K562 (cell line): Measurements from ENCODE around the gene YIF1A. TPM values are rescaled to one million over a fixed set of nuclear protein-coding genes. Genes with fewer than 3 reads are reported as not detected.

Experiments
- ARID2 ChIP-seq: fragments of 450-650 bp; IDR thresholded peaks from 2 replicates; pipeline ENCODE4 v1.6.1; 2017; ENCODE audit warnings: antibody characterized with exemption, mild to moderate bottlenecking
- ATF7 ChIP-seq: fragments of 450-650 bp; IDR thresholded peaks from 2 replicates; pipeline ENCODE4 v1.7.1; 2014; ENCODE audit warnings: mild to moderate bottlenecking, moderate library complexity
- BRCA1 ChIP-seq, 2 experiments: fragments of 450-650 bp in 1 of 2; sonication (generic) in 1 of 2; formaldehyde crosslinking in 1 of 2; IDR thresholded peaks; 2 replicates each; pipeline versions ENCODE4 v1.5.0 to v1.6.1; 2017 to 2020; ENCODE audit warnings: mild to moderate bottlenecking in 1 of 2, missing genetic modification reagents in 1 of 2
- CC2D1A ChIP-seq: fragments of 450-650 bp; IDR thresholded peaks from 2 replicates; pipeline ENCODE4 v1.6.1; 2017; ENCODE audit warnings: mild to moderate bottlenecking
- CHCHD3 ChIP-seq: fragments of 250-450 bp; sonication (Bioruptor Pico); IDR thresholded peaks from 2 replicates; pipeline ENCODE4 v2.1.2; 2022; ENCODE audit warnings: mild to moderate bottlenecking
- EWSR1 ChIP-seq: fragments of 450-650 bp; IDR thresholded peaks from 2 replicates; pipeline ENCODE4 v1.6.1; 2018; ENCODE audit warnings: borderline replicate concordance, mild to moderate bottlenecking, low read depth, moderate library complexity; ENCODE audit not compliant: partially characterized antibody
- FOXJ3 ChIP-seq: sonication (generic); formaldehyde crosslinking; IDR thresholded peaks from 2 replicates; pipeline ENCODE4 v1.4.0; 2020; ENCODE audit warnings: mild to moderate bottlenecking, missing genetic modification reagents
- HDAC2 ChIP-seq: fragments of 450-650 bp; IDR thresholded peaks from 2 replicates; pipeline ENCODE4 v1.6.1; 2016; ENCODE audit warnings: mild to moderate bottlenecking
- HNRNPL ChIP-seq: fragments of 200-400 bp; formaldehyde crosslinking; IDR thresholded peaks from 2 replicates; pipeline ENCODE4 v1.6.1; 2017; ENCODE audit warnings: low read depth, mild to moderate bottlenecking, low read length
- JUN ChIP-seq, 2 experiments: sonication (generic) in 1 of 2; formaldehyde crosslinking in 1 of 2; IDR thresholded peaks; 2 replicates each; pipeline versions ENCODE4 v1.6.1 to v1.8.0; 2012 to 2022; ENCODE audit warnings: borderline replicate concordance in 2 of 2, mild to moderate bottlenecking in 2 of 2, improper control_type of control experiment in 1 of 2, low read depth in 1 of 2, low read length in 1 of 2, missing genetic modification reagents in 1 of 2
- POLR2B ChIP-seq: fragments of 450-650 bp; IDR thresholded peaks from 2 replicates; pipeline ENCODE4 v1.6.1; 2018; ENCODE audit warnings: low read depth; ENCODE audit not compliant: partially characterized antibody
- RBM22 ChIP-seq: fragments of 200-400 bp; formaldehyde crosslinking; IDR thresholded peaks from 2 replicates; pipeline ENCODE4 v1.6.1; 2018; ENCODE audit warnings: low read length, low read depth; ENCODE audit not compliant: poor library complexity, severe bottlenecking
- RFX5 ChIP-seq: IDR thresholded peaks from 2 replicates; pipeline ENCODE4 v1.6.1; 2011; ENCODE audit warnings: low read depth, mild to moderate bottlenecking, improper control_type of control experiment, low read length
- STAT5A ChIP-seq: IDR thresholded peaks from 2 replicates; pipeline ENCODE4 v1.6.1; 2012; ENCODE audit warnings: low read length, inconsistent platforms, borderline replicate concordance
- TGIF2 ChIP-seq: sonication (generic); formaldehyde crosslinking; IDR thresholded peaks from 2 replicates; pipeline ENCODE4 v1.8.1; 2022; ENCODE audit warnings: mild to moderate bottlenecking, missing genetic modification reagents, moderate library complexity
- ZBED1 ChIP-seq: IDR thresholded peaks from 2 replicates; pipeline ENCODE4 v1.6.1; 2014
- ZC3H11A ChIP-seq: IDR thresholded peaks from 2 replicates; pipeline ENCODE4 v1.6.1; 2012; ENCODE audit warnings: low read depth, low read length, improper control_type of control experiment
- ZFP1 ChIP-seq: fragments of 450-650 bp; formaldehyde crosslinking; IDR thresholded peaks from 2 replicates; pipeline ENCODE4 v1.4.0; 2020; ENCODE audit warnings: mild to moderate bottlenecking, mixed read lengths
- ZNF12 ChIP-seq: sonication (generic); formaldehyde crosslinking; IDR thresholded peaks from 2 replicates; pipeline ENCODE4 v1.4.0; 2020; ENCODE audit warnings: mild to moderate bottlenecking, missing genetic modification reagents
- ZNF121 ChIP-seq: sonication (generic); formaldehyde crosslinking; conservative IDR thresholded peaks from 2 replicates; pipeline ENCODE4 v1.8.0; 2022; ENCODE audit warnings: missing genetic modification reagents
- ZNF436 ChIP-seq: fragments of 250-450, 450-650 bp; sonication (Bioruptor Pico); formaldehyde crosslinking; IDR thresholded peaks from 2 replicates; pipeline ENCODE4 v1.7.0; 2020; ENCODE audit warnings: mild to moderate bottlenecking
- polyA plus RNA-seq, 8 experiments: library from polyadenylated mRNA; depleted of rRNA in 4 of 8; stranded (reverse) in 5 of 8; unstranded in 3 of 8; fragments of >200 nt; fragmentation: Nextera tagmentation in 2 of 8; fragmentation: Illumina TruSeq in 1 of 8; extraction: Ambion mirVana in 2 of 8; extraction: Trizol in 1 of 8; gene quantifications; 2 replicates each; pipeline versions ENCODE4 v1.2.1 to v1.2.3, GENCODE V29; 2011 to 2014; ENCODE audit warnings: inconsistent platforms in 1 of 8, missing spikeins in 1 of 8
- total RNA-seq, 7 experiments: library from RNA; depleted of rRNA in 6 of 7; stranded (reverse); fragments of >200 nt in 6 of 7; fragmentation: Illumina TruSeq in 2 of 7; extraction: Trizol in 2 of 7; gene quantifications; 2 replicates each; pipeline versions ENCODE4 v1.2.1 to v1.2.3, GENCODE V29; 2011 to 2021; ENCODE audit warnings: low replicate concordance in 1 of 7
- TF ChIP-seq, protein P1 (sequence below), 3 experiments: IDR thresholded peaks in 2 of 3; conservative IDR thresholded peaks in 1 of 3; 2 replicates each; pipeline ENCODE4 v1.5.1; 2011 to 2012; ENCODE audit warnings: low read length in 3 of 3, mild to moderate bottlenecking in 3 of 3, control low read depth in 2 of 3, improper control_type of control experiment in 1 of 3, inconsistent platforms in 1 of 3, low read depth in 1 of 3, mixed read lengths in 1 of 3, moderate library complexity in 1 of 3; ENCODE audit not compliant: insufficient read depth in 2 of 3
- TF ChIP-seq, protein P2 (sequence below): fragments of 200-800 bp; sonication (Bioruptor generic); IDR thresholded peaks from 2 replicates; pipeline ENCODE4 v1.6.1; 2017; ENCODE audit warnings: missing genetic modification characterization, missing compliant biosample characterization
- TF ChIP-seq, protein P3 (sequence below): fragments of 450-650 bp; conservative IDR thresholded peaks from 2 replicates; pipeline ENCODE4 v1.6.1; 2016; ENCODE audit warnings: missing genetic modification characterization, low read depth, mild to moderate bottlenecking, control low read depth, missing compliant biosample characterization

The YIF1A gene
- total and polyA plus RNA-seq, 9 of the 15 experiments (the other 6 are each of a cell fraction or from before 2014, with no cell fraction given), result 8.6 to 121 (median 77.2) TPM

DNA sequence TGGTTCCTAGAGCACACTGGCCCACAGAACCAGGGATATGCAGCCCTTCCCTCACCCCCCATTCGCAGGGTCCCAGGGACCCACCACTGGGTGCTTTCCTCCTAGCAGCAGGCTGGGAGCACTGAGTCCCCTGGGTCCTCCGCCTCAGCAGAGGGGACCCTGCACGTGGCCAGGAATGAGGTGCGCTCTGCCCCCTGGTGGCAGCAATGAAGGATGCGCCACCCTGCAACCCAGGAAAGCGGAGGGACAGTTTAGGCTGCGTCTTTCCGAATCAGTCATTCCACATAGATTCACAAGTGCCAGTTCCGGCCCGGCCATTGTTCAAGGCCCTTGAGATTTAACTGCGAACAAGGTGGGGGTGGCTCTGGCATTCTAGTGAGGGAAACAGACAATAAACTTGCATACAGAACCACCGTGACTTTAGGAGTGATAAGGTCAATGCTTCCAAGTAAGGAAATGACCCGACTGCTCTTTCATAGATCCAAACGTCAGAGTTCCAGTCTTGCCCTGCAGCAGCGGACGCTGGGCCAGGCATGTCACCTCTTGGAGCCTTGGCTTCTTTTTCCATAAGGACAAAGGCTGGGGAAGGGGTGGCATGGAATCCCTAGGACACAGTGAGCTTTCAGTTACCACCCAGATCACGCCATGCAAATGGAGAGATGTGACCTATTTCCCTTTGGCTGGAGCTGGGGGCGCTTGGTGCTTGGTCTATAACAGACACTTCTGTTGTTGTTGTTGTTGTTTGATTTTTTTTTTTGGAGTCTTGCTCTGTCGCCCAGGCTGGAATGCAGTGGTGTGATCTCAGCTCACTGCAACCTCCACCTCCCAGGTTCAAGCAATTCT lies 39.6 kb upstream of the YIF1A start (continued):
- TF ChIP-seq ZFP1 (no peak), TGIF2 (no peak), HNRNPL (no peak), EWSR1 (no peak), ATF7 (peak; percentile 57; the same call in 1 of the 2 replicates), FOXJ3 (CRISPR knock-in tag) (no peak), ZNF436 (CRISPR knock-in tag) (no peak), CHCHD3 (no peak), JUN (IDR thresholded peaks at IDR 0.05; ENCODE audit: borderline replicate concordance, low read depth, low read length) (0 out of 2 replicates have a peak, but pooled peaks have one; percentile 17), JUN (CRISPR knock-in tag; IDR thresholded peaks at IDR 0.05; ENCODE audit: borderline replicate concordance) (peak; percentile 46; the same call in 1 of the 2 replicates), ZNF121 (CRISPR knock-in tag) (0 out of 2 replicates have a peak, but pooled peaks have one; percentile 14), RBM22 (no peak), CC2D1A (0 out of 2 replicates have a peak, but pooled peaks have one; percentile 46), ZC3H11A (no peak), ZBED1 (no peak), RFX5 (no peak), HDAC2 (no peak; the same call in 1 of the 2 replicates), POLR2B (no peak), BRCA1 (IDR thresholded peaks at IDR 0.05) (no peak), BRCA1 (CRISPR knock-in tag; IDR thresholded peaks at IDR 0.05) (no peak), ZNF12 (CRISPR knock-in tag) (no peak), ARID2 (peak; percentile 44; the same call in 1 of the 2 replicates), STAT5A (no peak)
- TF ChIP-seq, protein P1, sequence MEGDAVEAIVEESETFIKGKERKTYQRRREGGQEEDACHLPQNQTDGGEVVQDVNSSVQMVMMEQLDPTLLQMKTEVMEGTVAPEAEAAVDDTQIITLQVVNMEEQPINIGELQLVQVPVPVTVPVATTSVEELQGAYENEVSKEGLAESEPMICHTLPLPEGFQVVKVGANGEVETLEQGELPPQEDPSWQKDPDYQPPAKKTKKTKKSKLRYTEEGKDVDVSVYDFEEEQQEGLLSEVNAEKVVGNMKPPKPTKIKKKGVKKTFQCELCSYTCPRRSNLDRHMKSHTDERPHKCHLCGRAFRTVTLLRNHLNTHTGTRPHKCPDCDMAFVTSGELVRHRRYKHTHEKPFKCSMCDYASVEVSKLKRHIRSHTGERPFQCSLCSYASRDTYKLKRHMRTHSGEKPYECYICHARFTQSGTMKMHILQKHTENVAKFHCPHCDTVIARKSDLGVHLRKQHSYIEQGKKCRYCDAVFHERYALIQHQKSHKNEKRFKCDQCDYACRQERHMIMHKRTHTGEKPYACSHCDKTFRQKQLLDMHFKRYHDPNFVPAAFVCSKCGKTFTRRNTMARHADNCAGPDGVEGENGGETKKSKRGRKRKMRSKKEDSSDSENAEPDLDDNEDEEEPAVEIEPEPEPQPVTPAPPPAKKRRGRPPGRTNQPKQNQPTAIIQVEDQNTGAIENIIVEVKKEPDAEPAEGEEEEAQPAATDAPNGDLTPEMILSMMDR (IDR thresholded peaks at IDR 0.05 in 2 of 3, conservative IDR thresholded peaks at IDR 0.05 in 1 of 3; ENCODE audit: insufficient read depth in 2 of 3, low read depth in 1 of 3, low read length in 3 of 3), result peak; percentile 92 to 95 (median 94)
- TF ChIP-seq, protein P2, sequence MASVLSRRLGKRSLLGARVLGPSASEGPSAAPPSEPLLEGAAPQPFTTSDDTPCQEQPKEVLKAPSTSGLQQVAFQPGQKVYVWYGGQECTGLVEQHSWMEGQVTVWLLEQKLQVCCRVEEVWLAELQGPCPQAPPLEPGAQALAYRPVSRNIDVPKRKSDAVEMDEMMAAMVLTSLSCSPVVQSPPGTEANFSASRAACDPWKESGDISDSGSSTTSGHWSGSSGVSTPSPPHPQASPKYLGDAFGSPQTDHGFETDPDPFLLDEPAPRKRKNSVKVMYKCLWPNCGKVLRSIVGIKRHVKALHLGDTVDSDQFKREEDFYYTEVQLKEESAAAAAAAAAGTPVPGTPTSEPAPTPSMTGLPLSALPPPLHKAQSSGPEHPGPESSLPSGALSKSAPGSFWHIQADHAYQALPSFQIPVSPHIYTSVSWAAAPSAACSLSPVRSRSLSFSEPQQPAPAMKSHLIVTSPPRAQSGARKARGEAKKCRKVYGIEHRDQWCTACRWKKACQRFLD (CRISPR knock-in tag), result peak; percentile 54; the same call in 1 of the 2 replicates
- TF ChIP-seq, protein P3, sequence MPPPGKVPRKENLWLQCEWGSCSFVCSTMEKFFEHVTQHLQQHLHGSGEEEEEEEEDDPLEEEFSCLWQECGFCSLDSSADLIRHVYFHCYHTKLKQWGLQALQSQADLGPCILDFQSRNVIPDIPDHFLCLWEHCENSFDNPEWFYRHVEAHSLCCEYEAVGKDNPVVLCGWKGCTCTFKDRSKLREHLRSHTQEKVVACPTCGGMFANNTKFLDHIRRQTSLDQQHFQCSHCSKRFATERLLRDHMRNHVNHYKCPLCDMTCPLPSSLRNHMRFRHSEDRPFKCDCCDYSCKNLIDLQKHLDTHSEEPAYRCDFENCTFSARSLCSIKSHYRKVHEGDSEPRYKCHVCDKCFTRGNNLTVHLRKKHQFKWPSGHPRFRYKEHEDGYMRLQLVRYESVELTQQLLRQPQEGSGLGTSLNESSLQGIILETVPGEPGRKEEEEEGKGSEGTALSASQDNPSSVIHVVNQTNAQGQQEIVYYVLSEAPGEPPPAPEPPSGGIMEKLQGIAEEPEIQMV (tag), result peak; percentile 82
